HG03060 (cell line): Measurements from ENCODE around the gene DNASE1L2.

Experiments used
- ATAC-seq: cut with Tn5 transposase; IDR thresholded peaks from one replicate; pipeline ENCODE4 v1.9.1; 2021; ENCODE audit warnings: low read depth, moderate number of reproducible peaks; ENCODE audit not compliant: unreplicated experiment

Gene DNASE1L2

DNA sequence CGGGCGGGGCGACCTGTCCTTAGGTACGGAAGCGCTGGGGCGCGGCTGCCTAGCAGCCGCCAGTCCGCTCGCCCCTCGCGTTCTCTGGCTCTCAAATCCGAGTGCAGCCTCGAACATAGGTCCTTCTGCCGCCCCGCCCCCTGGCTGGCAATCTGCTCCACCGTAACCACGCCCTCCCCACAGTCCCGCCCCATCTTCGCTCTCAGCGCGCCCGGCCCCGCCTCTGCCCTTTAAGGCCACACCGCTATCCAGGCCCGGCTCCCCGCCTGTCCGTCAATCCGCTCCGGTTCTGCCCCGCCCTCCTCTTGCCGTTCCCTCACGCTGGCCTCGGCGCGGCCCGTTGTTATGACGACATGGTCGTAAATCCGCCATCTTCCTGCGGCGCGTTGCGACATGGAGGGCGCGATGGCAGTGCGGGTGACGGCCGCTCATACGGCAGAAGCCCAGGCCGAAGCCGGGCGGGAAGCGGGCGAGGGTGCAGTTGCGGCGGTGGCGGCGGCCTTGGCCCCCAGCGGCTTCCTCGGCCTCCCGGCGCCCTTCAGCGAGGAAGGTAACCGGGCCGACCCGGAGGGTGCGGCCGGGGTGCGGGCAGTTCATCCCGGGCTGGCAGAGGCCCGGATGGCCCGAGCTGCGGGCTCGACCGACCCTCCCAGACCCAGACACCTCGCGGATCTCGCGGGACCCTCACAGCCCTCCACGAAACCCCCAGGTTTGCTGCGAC lies 12.9 kb upstream of the DNASE1L2 start, which contains the start of gene E4F1:
Gene E4F1, plus strand, starts transcription at position 371 of the 721 bp plus-strand sequence. Its CDS starts 23 bp downstream, at position 394.
- ATAC-seq, result peak; percentile 91

- no peak for ATAC-seq
Measured at GRCh38 chr16:2223942-2224486, 12.2 kb upstream of the DNASE1L2 start.

DNA sequence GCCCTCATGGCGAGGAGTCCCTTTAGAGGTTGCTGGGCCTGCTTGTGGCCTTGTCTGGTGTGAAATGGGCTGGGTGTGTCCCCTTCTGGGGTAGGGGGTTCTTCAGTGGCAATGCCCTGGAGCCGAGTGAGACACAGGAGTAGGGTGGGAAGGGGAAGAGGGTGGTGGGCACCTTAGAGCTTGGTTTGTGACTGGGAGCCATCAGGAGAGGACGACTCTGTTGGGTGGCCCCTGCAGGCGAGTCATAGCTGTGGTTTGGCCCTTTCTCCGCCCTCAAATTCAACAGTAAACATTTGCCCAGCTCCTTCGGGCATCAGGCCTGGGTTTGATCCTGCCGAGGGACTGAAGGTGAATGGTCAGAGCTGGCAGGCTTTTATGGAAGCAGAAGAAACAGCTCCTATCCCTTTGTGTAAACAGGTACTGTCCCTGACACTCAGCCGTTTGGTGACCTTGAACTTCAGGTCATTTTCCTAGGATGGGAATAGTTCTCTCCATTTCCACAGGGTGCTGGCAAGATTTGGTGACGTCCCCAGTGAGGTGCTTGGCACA lies 9.9 kb upstream of the DNASE1L2 start:
- no peak for ATAC-seq

GRCh38 chr16:2226918-2227317 lies 9.3 kb upstream of the DNASE1L2 start:
- no peak for ATAC-seq

DNA sequence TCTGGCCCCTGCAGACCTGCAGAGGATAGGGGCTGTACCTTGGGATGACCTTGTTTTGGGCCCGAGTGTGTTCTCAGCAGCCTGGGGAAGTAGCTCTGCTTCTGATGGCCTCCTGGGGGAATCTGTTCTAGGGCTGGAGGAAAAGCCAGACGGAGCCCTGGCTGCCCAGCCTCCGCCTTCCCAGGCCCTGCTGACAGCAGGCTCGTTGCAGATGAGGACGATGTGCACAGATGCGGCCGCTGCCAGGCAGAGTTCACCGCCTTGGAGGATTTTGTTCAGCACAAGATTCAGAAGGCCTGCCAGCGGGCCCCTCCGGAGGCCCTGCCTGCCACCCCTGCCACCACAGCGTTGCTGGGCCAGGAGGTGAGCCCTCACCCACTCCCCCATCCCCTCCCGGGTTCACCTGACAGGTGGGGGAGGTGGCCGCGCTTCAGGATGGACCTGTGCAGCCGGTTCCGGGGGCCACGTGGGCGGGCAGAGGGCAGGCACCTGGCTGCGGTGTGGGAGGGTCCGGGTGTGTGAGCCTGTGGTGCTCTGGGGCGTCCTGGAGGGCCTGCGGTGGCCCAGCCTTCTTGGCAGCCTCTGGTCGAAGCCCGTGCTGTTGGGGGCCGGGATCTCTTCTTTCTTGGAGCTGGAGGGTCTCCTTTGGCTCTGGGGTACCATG lies 8.0 kb upstream of the DNASE1L2 start:
- no peak for ATAC-seq

- ATAC-seq, result no peak
Measured at GRCh38 chr16:2229091-2229490, 7.2 kb upstream of the DNASE1L2 start.

- no peak for ATAC-seq
Measured at GRCh38 chr16:2229632-2230250, 6.5 kb upstream of the DNASE1L2 start.

DNA sequence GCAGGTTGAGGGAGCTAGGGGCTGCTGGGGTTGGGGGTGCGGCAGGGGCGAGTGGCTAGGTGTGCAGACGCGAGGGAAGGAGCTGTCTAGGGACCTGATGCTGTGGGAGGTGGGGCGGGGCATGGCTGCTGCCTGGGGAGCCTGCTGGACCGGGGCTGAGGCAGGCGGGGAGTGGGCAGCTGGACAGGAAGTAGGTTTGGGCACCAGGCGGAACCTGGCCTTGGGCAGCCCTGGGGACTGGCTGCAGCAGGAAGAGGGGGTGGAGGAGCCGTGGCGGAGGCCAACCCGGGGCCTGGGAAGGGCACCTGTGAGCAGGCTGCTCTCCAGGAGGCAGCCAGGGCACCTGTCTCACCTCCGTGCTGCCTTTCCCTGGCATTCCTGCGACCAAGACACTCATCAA lies 5.9 kb upstream of the DNASE1L2 start:
- ATAC-seq, result no peak

GRCh38 chr16:2231016-2231931 lies 5.0 kb upstream of the DNASE1L2 start:
- no peak for ATAC-seq

DNA sequence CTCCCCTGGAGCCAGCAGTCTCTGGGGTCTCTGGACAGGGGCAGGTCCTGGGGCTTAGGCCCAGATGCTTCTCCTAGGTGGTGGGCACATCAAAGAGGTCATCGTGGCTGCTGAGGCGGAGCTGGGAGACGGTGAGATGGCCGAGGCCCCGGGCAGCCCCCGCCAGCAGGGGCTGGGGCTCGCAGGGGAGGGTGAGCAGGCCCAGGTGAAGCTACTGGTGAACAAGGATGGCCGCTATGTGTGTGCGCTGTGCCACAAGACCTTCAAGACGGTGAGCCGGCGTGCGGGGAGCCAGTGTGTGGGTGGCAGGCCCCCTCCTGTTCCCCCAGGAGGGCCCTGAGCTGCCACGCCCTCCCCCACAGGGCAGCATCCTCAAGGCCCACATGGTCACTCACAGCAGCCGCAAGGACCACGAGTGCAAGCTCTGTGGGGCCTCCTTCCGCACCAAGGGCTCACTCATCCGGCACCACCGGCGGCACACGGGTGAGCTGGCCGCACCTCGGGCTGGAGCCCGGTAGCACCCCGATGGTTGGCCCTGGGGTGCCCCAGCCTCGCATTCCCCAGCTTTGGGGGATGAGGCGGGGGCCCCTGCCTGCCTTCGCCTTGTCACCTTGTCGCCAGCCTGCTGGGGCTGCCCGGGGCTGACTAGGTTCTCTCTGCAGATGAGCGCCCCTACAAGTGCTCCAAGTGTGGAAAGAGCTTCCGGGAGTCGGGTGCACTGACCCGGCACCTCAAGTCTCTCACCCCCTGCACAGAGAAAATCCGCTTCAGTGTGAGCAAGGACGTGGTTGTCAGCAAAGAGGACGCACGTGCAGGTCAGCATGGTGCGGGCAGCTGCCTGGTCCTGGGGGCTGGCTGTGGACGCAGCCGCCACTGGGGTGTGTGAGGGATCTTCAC lies 3.9 kb upstream of the DNASE1L2 start:
- ATAC-seq, result no peak

DNA sequence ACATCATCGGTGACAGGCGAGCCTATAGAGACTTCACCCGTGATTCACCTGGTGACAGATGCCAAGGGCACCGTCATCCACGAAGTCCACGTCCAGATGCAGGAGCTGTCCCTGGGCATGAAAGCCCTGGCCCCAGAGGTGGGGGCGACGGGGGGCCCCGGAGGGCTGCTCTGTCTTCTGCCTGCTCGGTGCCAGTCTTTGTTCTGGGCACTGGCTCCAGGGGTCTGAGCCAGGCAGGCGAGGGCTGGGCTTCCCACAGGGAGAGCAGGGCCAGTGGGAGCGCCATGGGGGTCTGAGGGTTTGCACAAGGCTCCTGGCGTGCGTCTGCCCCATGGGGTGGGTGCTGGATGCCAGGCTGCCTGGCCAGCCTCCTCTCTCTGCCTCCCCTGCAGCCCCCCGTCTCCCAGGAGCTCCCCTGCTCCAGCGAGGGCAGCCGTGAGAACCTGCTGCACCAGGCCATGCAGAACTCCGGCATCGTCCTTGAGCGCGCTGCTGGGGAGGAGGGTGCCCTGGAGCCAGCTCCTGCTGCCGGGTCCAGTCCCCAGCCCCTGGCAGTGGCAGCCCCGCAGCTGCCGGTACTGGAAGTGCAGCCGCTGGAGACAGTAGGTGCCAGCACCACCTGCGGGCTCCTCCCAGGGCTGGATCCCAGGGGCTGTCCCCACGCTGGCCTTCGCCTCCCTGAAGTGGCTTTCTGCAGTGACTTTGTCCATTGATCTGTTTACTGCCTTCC lies 3.0 kb upstream of the DNASE1L2 start:
- ATAC-seq, result no peak

- no peak for ATAC-seq
Measured at GRCh38 chr16:2233872-2234812, 2.1 kb upstream of the DNASE1L2 start.

DNA sequence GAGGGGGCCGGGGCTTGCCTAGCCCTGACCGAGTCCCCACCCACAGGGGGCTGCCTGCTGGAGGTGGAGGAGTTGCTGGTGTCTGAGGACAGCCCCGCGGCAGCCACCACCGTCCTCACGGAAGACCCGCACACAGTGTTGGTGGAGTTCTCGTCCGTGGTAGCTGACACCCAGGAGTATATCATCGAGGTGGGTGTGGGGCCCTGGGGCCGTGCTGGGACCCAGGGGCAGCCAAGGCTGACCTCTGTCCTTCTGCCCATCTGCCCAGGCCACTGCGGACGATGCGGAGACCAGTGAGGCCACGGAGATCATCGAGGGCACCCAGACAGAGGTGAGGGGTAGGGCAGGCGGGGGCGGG lies 1.5 kb upstream of the DNASE1L2 start:
- ATAC-seq, result no peak

DNA sequence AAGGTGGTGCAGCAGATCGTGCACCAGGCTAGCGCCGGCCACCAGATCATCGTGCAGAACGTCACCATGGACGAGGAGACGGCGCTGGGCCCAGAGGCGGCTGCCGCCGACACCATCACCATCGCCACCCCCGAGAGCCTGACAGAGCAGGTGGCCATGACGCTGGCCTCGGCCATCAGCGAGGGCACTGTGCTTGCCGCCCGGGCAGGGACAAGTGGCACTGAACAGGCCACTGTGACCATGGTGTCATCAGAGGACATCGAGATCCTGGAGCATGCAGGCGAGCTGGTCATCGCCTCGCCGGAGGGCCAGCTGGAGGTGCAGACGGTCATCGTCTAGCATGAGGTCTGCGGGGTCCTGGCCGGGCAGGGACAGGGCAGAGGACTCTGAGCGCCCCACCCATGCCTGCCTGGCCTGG lies 1.0 kb upstream of the DNASE1L2 start:
- ATAC-seq, result no peak

DNA sequence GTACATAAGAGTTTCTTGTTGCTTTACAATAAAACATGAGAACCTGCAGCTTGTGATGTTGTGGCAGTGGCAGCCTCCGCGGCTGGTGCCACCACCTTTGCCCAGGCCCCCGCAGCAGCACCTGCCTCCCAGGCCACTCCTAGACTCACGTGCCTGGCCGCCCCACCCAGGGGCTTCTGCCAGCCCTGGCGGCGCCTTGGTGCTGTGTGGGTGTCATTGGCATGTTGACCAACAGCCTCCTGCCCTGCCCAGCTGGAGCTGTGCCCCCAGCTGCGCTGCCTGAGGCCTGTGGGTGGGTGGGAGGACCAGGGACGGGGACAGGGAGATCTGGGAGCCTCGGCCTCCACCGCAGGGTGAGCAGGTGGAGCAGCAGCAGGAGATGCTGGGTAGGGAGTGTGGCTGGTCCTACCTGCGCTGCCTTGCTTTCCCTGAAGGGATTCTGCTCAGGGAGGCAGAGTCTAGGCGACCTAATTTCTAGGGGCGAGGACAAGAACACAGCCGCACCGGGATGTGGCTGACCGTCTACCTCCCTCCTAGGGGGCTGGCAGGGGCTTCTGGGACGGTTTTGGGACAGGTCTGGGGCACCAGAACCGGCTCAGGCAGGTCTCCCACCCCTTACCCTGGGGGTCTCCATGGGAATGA lies 428 bp upstream of the DNASE1L2 start:
- no peak for ATAC-seq

GRCh38 chr16:2237102-2237482 lies 848 bp downstream of the DNASE1L2 start:
- no peak for ATAC-seq
